ENCODE results near the gene PCK2.

The PCK2 gene

GRCh38 chr14:24080888-24081738 lies 13.0 kb upstream of the PCK2 start:
- no peaks in the 10 kb centered on the region for H4K20me1 ChIP-seq (ENCODE audit: insufficient read depth, low read length, poor library complexity, severe bottlenecking)
- peaks cover 21% of the 10 kb centered on the region for H3K4me1 ChIP-seq (ENCODE audit: insufficient read depth, low read length, poor library complexity, severe bottlenecking)
- H2AFZ ChIP-seq (ENCODE audit: low read length), result peak overlapping the region; percentile 78
- peak overlapping the region; percentile 74 for H3K4me2 ChIP-seq (ENCODE audit: low read depth, low read length, poor library complexity, severe bottlenecking)
- H3K27me3 ChIP-seq (ENCODE audit: insufficient read depth, low read length, poor library complexity, severe bottlenecking), result no peaks in the 10 kb centered on the region
- H3F3A ChIP-seq (ENCODE audit: low read depth), result no peaks in the 10 kb centered on the region
- H3K9me3 ChIP-seq (ENCODE audit: insufficient read depth, low read depth, low read length), result no peaks in the 10 kb centered on the region
- H3K9ac ChIP-seq (ENCODE audit: low read depth, low read length, poor library complexity, severe bottlenecking), result peak overlapping the region; percentile 65
- H3K36me3 ChIP-seq (ENCODE audit: insufficient read depth, low read length), result no peaks in the 10 kb centered on the region
- TF ChIP-seq, protein P1, sequence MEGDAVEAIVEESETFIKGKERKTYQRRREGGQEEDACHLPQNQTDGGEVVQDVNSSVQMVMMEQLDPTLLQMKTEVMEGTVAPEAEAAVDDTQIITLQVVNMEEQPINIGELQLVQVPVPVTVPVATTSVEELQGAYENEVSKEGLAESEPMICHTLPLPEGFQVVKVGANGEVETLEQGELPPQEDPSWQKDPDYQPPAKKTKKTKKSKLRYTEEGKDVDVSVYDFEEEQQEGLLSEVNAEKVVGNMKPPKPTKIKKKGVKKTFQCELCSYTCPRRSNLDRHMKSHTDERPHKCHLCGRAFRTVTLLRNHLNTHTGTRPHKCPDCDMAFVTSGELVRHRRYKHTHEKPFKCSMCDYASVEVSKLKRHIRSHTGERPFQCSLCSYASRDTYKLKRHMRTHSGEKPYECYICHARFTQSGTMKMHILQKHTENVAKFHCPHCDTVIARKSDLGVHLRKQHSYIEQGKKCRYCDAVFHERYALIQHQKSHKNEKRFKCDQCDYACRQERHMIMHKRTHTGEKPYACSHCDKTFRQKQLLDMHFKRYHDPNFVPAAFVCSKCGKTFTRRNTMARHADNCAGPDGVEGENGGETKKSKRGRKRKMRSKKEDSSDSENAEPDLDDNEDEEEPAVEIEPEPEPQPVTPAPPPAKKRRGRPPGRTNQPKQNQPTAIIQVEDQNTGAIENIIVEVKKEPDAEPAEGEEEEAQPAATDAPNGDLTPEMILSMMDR (conservative IDR thresholded peaks at IDR 0.05; ENCODE audit: low read length), result no peak
- TF ChIP-seq EZH2phosphoT487 (IDR thresholded peaks at IDR 0.05; ENCODE audit: borderline replicate concordance), result no peak
- H3K79me2 ChIP-seq (ENCODE audit: insufficient read depth, low read length), result no peaks in the 10 kb centered on the region
- H3K9me2 ChIP-seq (replicated peaks; ENCODE audit: low read depth, low read length), result no peaks in the 10 kb centered on the region
- H3K4me3 ChIP-seq (ENCODE audit: low read length, poor library complexity, severe bottlenecking), result peak overlapping the region; percentile 74

DNA sequence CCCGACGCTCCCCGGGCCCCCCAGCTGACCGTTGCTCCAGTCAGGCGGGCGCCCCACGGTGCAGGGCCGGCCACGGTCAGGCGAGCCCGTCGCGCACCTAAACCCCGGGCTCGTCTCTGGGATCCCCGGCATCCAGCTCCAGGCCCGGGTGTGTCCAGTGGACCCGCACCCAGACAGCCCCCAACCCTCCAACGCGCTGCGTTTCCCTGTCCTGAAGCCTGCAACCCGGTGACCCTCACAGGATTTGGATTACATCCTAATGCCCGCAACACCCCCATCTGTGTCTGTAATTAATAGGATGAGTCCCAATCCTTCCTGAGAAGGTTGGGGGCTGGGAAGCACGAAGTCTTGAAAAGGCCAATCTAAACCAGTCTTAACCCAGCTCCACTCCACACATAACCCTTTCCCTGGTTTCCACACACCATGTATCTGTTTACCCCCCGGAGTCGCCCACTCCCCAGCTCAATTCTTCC lies 12.3 kb upstream of the PCK2 start:
- Histone ChIP-seq H3F3A (ENCODE audit: low read depth) (no peaks in the 10 kb centered on the region), H3K9ac (ENCODE audit: low read depth, low read length, poor library complexity, severe bottlenecking) (peak overlapping the region; percentile 65), H3K4me3 (ENCODE audit: low read length, poor library complexity, severe bottlenecking) (peak overlapping the region; percentile 74), H3K4me2 (ENCODE audit: low read depth, low read length, poor library complexity, severe bottlenecking) (peak overlapping the region; percentile 74), H4K20me1 (ENCODE audit: insufficient read depth, low read length, poor library complexity, severe bottlenecking) (no peaks in the 10 kb centered on the region), H3K9me2 (replicated peaks; ENCODE audit: low read depth, low read length) (no peaks in the 10 kb centered on the region), H3K4me1 (ENCODE audit: insufficient read depth, low read length, poor library complexity, severe bottlenecking) (peaks cover 21% of the 10 kb centered on the region), H3K27me3 (ENCODE audit: insufficient read depth, low read length, poor library complexity, severe bottlenecking) (no peaks in the 10 kb centered on the region), H3K9me3 (ENCODE audit: insufficient read depth, low read depth, low read length) (no peaks in the 10 kb centered on the region), H3K36me3 (ENCODE audit: insufficient read depth, low read length) (no peaks in the 10 kb centered on the region), H3K79me2 (ENCODE audit: insufficient read depth, low read length) (no peaks in the 10 kb centered on the region), H2AFZ (ENCODE audit: low read length) (no peak overlapping the region; the same call in 1 of the 2 replicates)
- TF ChIP-seq EZH2phosphoT487 (IDR thresholded peaks at IDR 0.05; ENCODE audit: borderline replicate concordance), result no peak
- TF ChIP-seq, protein P1 (conservative IDR thresholded peaks at IDR 0.05; ENCODE audit: low read length), result no peak

DNA sequence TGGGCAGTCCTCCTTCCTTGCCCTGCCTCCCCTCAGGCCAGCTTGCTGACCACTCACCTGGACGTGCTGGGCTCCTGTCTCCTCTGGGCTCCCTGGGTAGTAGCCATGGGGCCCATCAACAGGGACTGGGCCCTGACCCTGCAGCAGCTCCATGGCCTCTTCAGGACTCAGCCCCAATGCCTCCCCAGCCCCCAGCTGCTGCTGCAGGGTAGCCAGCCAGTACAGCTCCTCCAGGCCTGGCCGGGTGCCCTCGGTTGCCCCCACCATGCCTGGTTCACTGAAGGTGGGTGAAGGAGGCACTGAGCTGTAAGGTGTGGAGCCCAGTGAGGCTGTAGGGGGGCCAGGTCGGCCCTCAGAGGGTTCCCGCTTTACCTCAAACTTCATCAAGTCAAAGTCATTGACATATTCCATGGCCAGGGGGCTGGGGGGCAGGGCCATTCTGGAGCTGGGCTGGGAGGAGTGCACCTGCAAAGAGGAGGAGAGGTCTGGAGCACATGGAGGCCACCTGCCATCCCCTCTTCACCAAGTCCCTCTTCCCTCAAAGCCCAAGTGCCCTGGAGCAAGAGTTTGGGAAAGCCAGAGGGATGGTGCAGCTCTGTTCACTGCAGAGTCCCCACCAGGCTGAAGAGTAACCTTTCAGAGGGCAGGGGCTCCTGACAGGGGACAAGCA lies 11.6 kb upstream of the PCK2 start:
- no peak overlapping the region for H3K9ac ChIP-seq (ENCODE audit: low read depth, low read length, poor library complexity, severe bottlenecking)
- no peaks in the 10 kb centered on the region for H4K20me1 ChIP-seq (ENCODE audit: insufficient read depth, low read length, poor library complexity, severe bottlenecking)
- H3K79me2 ChIP-seq (ENCODE audit: insufficient read depth, low read length), result no peaks in the 10 kb centered on the region
- TF ChIP-seq EZH2phosphoT487 (IDR thresholded peaks at IDR 0.05; ENCODE audit: borderline replicate concordance), result no peak
- TF ChIP-seq, protein P1 (conservative IDR thresholded peaks at IDR 0.05; ENCODE audit: low read length), result no peak
- no peak overlapping the region for H3K4me2 ChIP-seq (ENCODE audit: low read depth, low read length, poor library complexity, severe bottlenecking)
- no peaks in the 10 kb centered on the region for H3K36me3 ChIP-seq (ENCODE audit: insufficient read depth, low read length)
- H3F3A ChIP-seq (ENCODE audit: low read depth), result no peaks in the 10 kb centered on the region
- no peak overlapping the region for H2AFZ ChIP-seq (ENCODE audit: low read length)
- peaks cover 21% of the 10 kb centered on the region for H3K4me1 ChIP-seq (ENCODE audit: insufficient read depth, low read length, poor library complexity, severe bottlenecking)
- H3K9me3 ChIP-seq (ENCODE audit: insufficient read depth, low read depth, low read length), result no peaks in the 10 kb centered on the region
- no peaks in the 10 kb centered on the region for H3K27me3 ChIP-seq (ENCODE audit: insufficient read depth, low read length, poor library complexity, severe bottlenecking)
- no peak overlapping the region for H3K4me3 ChIP-seq (ENCODE audit: low read length, poor library complexity, severe bottlenecking)
- no peaks in the 10 kb centered on the region for H3K9me2 ChIP-seq (replicated peaks; ENCODE audit: low read depth, low read length)

Measured in Loucy (cell line).